HG03175 (cell line): ENCODE measurements around the gene UTS2.

ENCODE experiments used
- ATAC-seq: cut with Tn5 transposase; IDR thresholded peaks from one replicate; pipeline ENCODE4 v1.9.1; 2021; ENCODE audit warnings: mild to moderate bottlenecking, moderate library complexity; ENCODE audit not compliant: unreplicated experiment

The UTS2 gene, protein sequence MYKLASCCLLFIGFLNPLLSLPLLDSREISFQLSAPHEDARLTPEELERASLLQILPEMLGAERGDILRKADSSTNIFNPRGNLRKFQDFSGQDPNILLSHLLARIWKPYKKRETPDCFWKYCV

DNA sequence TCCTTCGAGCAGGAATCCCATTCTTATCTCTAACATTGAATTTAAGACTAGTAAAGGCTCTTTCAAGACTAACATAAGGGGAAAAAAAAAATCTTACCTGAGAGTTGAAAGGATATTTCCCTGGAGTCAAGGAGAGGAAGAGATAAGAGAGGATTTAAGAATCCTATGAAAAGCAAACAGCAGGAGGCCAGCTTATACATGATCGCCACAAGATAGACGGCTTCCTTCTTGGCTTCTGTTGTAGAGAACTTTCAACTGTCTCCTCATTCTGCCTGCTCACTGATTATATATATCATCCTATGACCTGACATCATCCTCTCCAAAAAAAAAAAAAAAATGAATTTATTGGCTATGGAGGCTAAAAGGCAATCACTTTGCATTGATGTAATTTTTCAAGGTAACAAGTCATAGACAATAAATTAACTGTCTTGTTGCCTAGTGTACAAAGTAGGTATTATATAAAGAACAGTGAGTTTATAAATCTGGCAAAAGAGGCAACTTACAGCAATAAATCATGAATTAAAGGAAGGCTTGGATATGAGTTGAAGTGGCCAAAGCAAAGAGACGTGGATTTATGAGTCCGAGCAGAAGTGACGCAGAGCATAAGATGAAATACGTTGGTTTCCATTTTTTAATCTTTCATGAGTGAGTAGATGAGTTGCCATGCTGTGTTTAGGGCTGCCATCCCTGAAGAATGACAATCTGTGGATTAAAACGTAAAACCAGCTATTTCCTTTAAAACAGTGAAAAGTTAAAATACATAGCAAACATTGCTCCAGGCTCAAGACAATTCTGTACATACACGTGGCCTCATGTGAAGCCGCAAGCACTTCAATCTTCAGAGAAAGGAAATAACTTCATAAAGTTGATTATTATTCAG, at the start of gene UTS2:
UTS2 (minus strand) TSS at position 262 of the 880 bp plus-strand sequence; CDS start at position 200, 62 bp downstream.
- no peak for ATAC-seq

DNA sequence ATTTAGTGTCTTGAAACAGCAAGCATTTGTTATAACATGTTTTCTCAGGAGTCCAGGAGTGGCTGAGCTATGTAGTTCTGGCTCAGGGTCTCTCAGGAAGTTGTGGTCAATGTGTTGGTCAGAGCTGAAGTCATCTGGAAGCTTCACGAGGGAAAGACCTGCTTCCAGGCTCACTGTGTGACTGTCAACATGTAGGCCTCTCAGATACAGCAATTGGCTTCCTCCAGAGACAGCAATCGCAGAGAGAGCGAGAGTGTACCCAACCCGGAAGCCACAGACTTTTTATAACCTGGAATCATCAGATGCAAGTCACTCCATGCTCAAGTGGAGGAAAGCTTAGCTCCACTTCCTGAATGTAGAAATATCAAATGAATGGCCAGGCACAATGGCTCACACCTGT, 46.9 kb upstream of the UTS2 start:
- ATAC-seq, result no peak

DNA sequence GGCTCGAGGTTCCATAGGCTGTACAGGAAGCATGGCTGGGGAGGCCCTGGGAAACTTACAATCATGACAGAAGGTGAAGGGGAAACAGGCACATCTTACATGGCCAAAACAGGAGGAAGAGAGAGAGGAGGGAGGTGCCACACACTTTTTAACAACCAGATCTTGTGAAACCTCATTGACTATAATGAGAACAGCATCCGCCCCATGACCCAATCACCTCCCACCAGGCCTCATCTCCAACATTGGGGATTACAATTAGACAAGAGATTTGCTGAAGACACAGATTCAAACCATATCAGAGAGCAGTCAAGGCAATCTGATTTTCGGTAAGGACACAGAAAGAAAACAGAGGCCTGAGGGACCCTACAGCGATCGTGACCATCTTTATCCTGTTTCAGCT, 46.1 kb upstream of the UTS2 start:
- ATAC-seq, result no peak

DNA sequence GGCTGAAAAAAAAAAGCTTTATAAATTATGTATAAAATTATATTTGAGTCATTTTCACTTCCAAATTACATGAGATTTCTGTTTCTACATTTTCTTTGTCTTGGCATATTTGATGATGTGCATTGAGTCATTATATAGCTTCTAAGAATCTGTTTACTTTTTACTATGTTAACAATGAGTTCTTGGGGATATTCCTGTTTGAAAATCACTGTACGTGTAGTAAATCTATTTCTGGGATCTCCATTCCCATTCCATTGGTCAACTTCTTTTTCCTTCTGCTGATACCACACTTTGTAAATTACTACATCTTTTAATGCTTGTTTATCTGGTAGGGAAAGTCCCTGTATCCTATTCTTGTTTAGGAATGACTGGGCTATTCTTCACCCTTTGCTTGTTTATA, 44.1 kb upstream of the UTS2 start:
- ATAC-seq, result no peak

DNA sequence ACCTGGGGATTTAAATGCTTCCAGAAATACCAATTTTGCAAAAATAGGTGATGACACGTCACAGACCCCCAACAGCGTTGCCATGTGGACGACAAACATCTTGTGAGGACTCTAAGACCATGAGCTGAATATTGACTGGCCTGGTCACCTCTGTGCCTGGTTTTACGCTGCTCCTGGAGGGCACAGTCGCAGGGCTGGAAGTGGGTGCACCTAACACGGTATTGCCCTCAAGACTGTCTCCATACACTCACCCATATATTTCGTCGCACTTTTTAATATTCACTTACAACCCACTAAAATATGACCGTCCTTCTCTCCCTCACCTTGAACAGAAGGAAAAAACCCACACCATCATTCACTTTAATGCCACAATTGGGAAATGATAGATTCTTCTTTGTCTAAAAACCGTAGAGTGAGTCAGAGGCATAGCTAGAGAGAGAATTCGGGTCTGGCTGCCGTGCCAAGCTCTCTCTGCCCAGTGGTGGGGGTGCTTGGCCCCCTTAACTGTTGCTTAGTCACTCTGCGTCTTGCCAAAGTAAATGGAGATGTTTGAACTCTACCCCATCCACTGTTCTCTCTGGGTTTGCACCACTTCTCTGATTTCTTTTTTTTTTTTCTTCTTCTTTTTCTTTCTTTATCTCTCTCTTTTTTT, 40.8 kb upstream of the UTS2 start:
- no peak for ATAC-seq

DNA sequence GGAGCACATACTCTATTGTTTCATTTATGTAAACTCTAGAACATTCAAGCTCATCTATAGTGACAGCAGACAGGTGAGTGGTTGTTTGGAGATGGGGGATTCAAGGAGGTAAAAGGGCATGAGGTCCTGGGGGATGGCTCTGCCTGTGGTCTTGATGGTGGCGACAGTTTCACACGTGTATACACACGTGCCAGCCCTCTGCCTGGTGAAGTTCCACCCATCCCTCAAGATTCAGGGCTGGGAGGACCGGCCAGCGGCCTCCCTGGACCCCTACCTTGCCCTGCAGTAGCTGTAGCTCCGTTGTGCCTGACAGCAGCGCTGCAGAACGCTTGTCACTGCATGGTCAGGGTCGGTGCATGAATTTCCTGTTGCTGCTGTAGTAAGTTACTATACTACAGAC, 38.9 kb upstream of the UTS2 start:
- no peak for ATAC-seq

DNA sequence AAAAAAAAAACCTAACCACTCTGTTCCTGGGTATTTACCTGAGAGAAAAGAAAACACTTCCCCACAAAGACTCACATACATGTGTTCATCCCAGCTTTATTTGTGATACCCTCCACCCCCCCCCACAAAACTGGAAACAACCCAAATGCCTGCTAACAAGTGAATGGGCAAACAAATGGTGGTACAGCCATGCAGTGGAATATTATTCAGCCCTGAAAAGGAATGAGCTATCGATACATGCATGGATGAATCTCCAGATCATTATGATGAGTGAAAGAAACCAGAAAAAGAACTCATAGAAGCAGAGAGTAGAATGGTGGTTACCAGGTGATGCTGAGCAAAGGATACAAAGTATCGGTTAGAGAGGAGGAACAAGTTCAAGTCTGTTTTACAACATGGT, 38.0 kb upstream of the UTS2 start:
- ATAC-seq, result no peak

DNA sequence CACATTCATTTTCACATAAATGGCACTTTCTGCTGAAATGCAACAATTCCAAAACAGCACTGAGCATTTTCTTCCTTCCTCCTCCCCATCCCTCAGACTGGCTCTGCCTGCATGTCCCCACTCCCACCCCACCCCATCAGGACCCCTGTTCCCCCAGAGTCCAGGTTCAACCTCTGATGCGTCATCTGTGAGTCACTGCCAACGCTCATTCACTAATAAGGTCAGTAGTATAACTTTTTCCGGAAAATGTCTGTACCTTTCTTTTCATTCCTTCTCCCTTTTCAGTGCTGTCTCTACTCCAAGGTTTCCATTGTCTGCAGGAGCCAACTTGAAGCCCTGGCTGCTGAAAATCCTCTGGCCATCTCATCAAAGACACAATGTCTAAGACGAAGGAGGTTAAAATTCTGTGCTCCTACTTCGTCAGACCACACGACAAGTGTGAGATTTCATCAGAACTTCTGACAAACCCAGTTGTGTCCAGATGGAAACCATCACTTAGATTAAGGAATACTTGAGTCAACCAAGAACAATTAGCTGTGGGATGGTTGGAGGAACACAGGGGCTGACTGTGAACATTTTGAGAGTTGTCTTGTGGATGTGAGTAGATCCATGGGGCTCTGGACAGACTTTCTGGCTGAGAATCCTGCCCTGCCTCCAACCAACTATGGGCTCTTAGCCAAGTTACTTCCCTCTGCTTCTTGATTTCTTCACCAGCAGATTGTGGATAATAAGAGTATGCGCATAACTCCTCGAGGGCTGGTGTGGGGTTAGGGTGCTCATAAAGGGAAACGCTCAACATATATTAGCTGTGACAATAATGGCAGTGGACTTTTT, 35.6 kb upstream of the UTS2 start:
- no peak for ATAC-seq

DNA sequence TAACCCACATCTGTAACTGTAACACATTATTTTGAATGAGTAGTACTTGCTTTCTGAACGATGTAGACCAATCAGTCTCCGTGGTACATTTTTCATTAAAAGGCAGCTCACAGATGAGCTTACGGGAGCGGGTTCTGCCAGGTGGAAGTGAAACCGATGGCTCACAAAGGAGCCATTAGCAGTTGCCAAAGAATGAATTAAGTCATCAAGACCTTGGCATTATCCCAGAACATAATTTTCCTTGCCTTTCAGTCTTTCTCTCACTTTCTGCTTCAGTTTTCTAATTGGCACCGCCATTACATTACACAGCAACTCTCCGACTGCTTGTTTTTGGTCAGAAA, 33.5 kb upstream of the UTS2 start:
- no peak for ATAC-seq

DNA sequence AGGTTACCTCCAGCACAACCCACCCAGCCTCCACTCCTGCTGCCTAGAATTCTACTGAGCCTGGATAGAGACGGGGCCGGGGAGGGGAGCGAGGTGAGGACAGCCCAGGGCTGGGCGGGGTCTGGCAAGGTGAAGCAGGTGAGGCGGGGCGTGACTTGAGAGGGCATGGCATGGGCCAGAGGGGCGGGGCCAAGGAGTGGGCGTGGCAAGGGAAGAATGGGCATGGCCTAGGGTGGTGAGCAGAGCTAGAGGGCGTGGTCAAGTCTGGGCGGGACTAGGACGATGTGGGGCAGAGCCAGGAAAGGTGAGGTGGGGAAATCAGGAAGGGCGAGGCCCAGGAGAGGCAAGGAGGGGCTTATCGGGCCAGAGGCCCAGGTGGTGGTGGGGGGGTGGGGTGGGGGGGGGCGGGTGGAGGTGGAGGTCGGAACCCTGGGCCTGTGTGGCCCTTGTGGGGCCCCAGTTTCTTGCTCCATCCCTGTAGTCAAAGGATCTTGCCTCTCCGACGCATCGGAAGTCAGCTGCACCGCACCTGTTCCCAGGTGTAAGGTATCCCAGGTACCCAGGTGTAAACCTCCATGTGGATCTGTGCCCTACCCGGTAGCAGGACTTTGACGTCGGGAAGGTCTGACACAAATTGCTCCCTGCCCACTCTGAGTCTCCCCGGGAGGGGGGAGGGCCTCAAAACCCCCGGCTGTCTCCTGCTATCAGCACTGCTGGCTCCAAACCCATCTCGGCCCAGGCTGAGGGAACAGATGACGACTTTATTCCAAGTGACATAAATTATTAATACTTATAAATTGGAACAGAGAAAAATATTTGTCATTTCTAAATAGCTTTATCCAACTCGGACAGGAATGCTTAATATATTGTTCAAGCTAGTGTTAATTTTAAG, 32.9 kb upstream of the UTS2 start:
- no peak for ATAC-seq

DNA sequence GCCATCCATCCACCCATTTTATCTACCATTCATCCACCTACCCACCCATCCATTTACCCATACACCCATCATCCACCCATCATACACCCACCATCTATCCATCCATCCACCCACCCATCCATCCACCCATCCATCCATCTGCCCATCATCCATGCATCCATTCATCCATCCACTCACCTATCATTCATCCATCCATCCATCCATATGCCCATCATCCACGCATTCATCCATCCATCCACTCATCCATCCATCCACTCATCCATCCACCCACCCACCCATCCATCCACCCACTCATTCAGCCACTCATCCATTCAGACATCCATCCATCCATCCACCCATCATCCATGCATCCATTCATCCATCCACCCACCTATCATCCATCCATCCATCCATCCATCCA, 31.9 kb upstream of the UTS2 start:
- no peak for ATAC-seq

DNA sequence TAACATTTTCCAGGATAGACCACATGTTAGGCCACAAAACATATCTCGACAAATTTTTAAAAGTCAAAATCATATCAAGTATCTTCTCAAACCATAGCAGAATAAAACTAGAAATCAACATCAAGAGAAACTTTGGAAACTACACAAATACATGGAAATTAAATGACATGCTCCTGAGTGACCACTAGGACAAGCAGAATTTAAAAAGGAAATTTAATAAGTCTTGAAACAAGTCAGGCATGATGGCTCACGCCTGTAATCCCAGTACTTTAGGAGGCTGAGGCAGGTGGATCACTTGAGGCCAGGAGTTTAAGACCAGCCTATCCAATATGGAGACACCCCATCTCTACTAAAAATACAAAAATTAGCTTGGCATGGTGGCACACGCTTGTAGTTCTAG, 26.4 kb upstream of the UTS2 start:
- no peak for ATAC-seq

DNA sequence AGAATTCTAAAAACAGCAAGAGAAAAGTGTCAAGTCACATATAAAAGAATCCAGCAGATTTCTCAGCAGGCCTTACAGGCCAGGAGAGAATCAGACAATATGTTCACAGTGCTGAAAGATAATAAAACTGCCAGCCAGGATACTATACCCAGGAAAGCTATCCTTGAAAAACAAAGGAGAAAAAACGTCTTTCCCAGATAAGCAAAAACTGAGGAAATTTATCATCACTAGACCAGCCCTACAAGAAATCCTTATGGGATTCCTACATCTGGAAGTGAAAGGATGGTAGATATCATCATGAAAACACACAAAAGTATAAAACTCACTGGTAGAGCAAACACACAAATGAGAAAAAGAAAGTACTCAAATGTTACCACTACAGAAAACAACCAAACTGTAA, 25.2 kb upstream of the UTS2 start:
- no peak for ATAC-seq

DNA sequence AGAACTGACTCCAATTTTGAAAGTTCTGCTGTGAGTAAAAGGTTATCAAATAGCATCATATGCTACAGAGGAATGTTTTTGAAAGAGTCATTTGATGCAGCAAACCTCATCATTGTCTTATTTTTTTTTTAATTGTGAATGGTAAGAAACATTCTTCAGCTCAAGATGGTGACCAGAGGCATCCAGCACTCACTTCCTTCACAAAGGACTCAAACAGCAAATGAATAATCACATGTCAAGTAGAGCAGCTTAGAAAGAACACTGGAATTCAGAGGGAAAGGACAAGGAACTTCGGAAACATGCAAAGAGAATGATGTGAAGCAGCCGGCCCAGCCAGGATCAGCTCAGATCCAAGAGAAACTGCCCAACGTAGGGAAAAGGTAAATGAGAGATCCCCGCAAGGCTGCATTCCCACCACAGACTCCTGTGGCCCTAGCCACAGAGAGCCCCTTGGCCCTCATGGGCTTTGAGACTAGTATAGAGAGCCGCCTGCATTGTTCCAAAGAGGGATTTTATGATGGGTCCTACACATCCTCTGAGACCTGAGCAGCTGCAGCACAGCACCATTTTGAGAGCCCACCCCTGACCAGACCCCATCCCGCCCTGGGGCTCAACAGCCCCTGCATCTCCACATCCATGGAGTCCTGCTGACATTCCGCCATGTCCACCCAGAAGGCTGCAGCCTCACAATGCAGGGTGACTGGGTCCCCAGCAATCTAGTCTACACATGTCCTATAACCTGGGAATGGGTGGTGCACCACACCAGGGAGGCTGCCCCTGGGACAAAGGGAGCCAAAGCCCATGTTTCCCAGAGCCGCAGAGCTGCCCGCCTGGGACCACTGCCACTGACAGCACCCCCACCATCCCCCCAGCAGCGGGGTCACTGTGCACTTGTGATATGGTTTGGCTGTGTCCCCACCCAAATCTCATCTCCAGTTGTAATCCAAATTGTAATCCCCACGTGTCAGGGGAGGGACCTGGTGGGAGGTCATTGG, 21.2 kb upstream of the UTS2 start:
- ATAC-seq, result no peak

DNA sequence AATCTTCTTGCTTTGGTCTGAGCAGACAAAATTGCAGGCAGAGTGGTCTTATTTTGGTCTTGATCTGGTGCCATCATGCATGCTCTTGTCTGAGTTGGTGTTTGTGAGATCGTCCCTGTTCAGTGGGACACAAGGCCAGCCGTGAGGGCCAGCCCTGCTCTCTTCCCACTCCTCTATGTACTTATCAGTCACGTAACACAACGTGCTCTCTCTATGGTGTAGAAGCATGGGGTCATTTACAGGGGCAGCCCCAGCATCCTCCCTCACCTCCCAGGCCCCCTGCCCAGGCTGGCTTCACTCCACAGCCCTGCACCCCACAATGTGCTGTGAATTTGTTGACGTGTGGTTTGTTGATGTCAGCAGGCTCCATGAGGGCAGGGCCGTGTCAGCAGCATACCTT, 18.3 kb upstream of the UTS2 start:
- no peak for ATAC-seq

DNA sequence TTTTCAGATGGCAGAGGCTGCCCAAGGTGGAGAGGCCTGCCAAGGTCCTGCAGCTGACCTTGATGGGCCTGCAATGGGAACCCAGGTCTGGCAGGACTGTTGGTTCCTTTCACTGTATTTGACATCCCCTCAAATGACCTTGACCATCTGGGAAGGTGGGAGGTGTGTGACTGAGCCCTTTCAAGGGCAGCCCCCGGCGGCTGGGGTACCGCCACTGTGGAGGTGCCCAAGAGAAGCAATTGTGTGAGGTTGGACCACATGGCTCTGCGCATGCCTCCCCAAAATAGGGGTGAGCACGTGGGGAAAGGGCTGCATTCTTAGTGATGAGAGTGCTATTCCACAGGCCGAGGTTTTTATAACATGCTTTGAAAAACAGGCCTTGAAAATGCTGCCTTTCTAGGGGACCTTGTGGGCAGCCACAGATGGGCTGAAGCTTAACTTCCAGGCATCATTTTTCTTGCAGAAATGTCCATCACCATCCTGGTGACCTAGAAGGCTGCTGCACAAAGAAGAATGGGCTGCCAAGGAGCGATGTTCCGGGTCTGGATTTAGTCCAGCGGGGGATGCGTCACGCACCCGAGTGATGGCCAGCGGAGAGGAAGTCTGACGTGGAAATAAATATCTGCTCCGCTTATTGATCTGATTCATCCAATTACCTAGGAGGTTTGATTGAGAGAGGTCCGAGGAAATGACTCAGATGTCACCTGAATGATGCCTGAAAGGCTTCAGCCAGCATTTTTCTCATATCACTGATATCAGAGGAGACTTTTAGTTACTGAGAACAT, 16.5 kb upstream of the UTS2 start:
- no peak for ATAC-seq

DNA sequence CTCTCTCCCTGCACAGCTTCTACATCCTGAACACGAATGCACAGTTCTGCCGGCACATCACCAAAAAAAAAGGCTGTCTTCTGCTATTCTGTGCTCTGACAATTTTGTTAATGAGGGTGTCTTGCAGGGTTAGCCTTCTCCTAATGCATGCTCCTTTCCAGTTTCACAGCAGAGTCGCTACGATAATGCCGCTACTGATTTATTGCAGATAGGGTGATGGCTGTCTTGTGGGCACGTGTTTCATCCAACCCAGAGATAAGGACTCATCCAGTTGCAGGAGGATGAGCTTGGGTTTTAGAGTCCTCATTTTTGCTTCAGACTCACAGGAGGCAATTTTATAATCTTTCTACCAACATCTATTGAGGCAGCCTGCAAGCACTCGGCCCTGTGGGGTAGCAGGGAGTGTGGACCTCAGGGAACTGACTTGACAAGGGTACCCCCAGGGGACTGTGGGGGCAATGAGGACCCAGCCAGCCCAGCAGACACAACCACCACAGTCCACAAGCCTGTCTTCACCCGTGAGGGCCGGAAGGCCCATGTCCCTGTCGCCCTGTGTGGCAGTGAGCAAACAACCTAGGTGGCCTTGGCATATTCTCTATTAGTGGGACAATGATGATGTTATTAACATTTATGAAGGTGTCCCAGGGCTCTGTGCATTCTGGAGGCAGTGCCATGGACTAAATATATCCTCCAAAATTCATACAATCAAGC, 15.4 kb upstream of the UTS2 start:
- ATAC-seq, result no peak

DNA sequence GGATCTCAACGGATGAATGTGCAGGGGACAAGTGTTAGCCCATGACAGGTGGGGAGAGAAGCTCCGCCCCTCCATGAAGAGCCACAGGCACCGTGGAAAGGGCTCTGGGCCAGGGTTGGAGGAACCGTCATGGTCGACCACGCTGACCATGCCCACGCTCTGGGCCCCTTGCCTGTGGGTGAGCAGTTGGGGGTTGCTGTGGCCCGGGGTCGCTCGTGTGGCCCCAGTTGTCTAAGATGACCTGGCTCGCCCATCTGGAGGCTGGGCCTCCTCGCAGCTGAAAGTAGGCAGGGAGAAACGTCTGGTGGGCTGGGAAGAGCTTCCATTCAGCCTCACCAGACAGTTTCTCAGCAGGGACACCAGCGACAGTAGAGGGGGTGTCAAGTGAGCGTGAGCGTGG, 13.1 kb upstream of the UTS2 start:
- no peak for ATAC-seq
